CD4-positive, CD25-positive, alpha-beta regulatory T cell (primary cell): ENCODE measurements around the gene MAP7. TPM values are rescaled to one million over a fixed set of nuclear protein-coding genes. Genes with fewer than 3 reads are reported as not detected.
"Not testable (repeated sequence)": the region's sequence is repeated elsewhere in the genome, so short reads cannot be mapped to it uniquely, and the experiment has no call there.

Source experiments
- ATAC-seq, 2 donors: fragments of 150-1000 bp; cut with Tn5 transposase; one replicate each; pipeline ENCODE4 v1.10.0; 2021; ENCODE audit warnings: low read depth in 2 of 2, moderate number of reproducible peaks in 2 of 2, moderate library complexity in 1 of 2
- DNase-seq, 3 donors: peaks; one replicate each; pipeline versions ENCODE4 v3.0.0 to v3.0.0-alpha.2; 2012 to 2022; ENCODE audit warnings: mixed read lengths in 1 of 3
- H3K27ac ChIP-seq: one replicate; pipeline ENCODE4 v1.7.0; 2013; ENCODE audit warnings: mild to moderate bottlenecking, low read length; ENCODE audit not compliant: insufficient read depth, poor library complexity, severe bottlenecking
- H3K27me3 ChIP-seq: one replicate; pipeline ENCODE4 v1.7.0; 2013; ENCODE audit warnings: low read length; ENCODE audit not compliant: control insufficient read depth, insufficient read depth
- H3K36me3 ChIP-seq: one replicate; pipeline ENCODE4 v1.7.0; 2013; ENCODE audit warnings: mild to moderate bottlenecking, low read length, moderate library complexity; ENCODE audit not compliant: control insufficient read depth, insufficient read depth
- H3K4me1 ChIP-seq: 2 replicates; pipeline ENCODE4 v1.7.0; 2013; ENCODE audit warnings: mild to moderate bottlenecking, low read length; ENCODE audit not compliant: insufficient read depth, control insufficient read depth, poor library complexity, severe bottlenecking
- H3K4me3 ChIP-seq: one replicate; pipeline ENCODE4 v1.7.0; 2013; ENCODE audit warnings: low read depth, mild to moderate bottlenecking, low read length, moderate library complexity
- H3K9me3 ChIP-seq, 2 experiments: 1 replicate in 1 of 2; 2 replicates in 1 of 2; pipeline ENCODE4 v1.7.0; 2013; ENCODE audit warnings: low read length in 2 of 2, mild to moderate bottlenecking in 1 of 2, moderate library complexity in 1 of 2; ENCODE audit not compliant: control insufficient read depth in 2 of 2
- H3K27ac Mint-ChIP-seq, 3 donors: one replicate each; pipeline ENCODE4 v1.8.0; 2020 to 2022; ENCODE audit warnings: mild to moderate bottlenecking in 3 of 3, mixed read lengths in 3 of 3, moderate library complexity in 2 of 3
- H3K27me3 Mint-ChIP-seq: one replicate; pipeline ENCODE4 v1.8.0; 2022; ENCODE audit warnings: mild to moderate bottlenecking, mixed read lengths
- H3K36me3 Mint-ChIP-seq: one replicate; pipeline ENCODE4 v1.8.0; 2020; ENCODE audit warnings: mixed read lengths
- H3K4me1 Mint-ChIP-seq, 4 donors: one replicate each; pipeline ENCODE4 v1.8.0; 2020 to 2022; ENCODE audit warnings: mixed read lengths in 4 of 4, mild to moderate bottlenecking in 1 of 4
- H3K4me3 Mint-ChIP-seq, 4 donors: one replicate each; pipeline ENCODE4 v1.8.0; 2020 to 2022; ENCODE audit warnings: mild to moderate bottlenecking in 4 of 4, mixed read lengths in 4 of 4, moderate library complexity in 3 of 4
- H3K9me3 Mint-ChIP-seq, 7 donors: one replicate each; pipeline ENCODE4 v1.8.0; 2020 to 2022; ENCODE audit warnings: mixed read lengths in 7 of 7, mild to moderate bottlenecking in 3 of 7, moderate library complexity in 2 of 7
- polyA plus RNA-seq, 4 donors: library from polyadenylated mRNA; unstranded; fragments of 300-500 nt; fragmentation: Illumina TruSeq; gene quantifications; one replicate each; pipeline ENCODE4 v1.2.3, GENCODE V29; 2021
- total RNA-seq: library from RNA; stranded (reverse); gene quantifications from one replicate; pipeline ENCODE4 v1.2.3, GENCODE V29; 2022

MAP7 gene
- total and polyA plus RNA-seq, 5 donors from 2014 or later: 0.06 to 0.72 (median 0.21) TPM

GRCh38 chr6:136492409-136492808 lies 57.8 kb downstream of the MAP7 start:
- Mint-ChIP-seq H3K4me3 (no peak overlapping the region), H3K27ac (no peak overlapping the region), H3K9me3 (no peaks in the 10 kb centered on the region), H3K27me3 (peaks cover 15% of the 10 kb centered on the region), H3K36me3 (no peaks in the 10 kb centered on the region), H3K4me1 (no peaks in the 10 kb centered on the region)
- DNase-seq (no peak), ATAC-seq (no peak)
- Histone ChIP-seq H3K4me3 (no peak overlapping the region), H3K4me1 (no peaks in the 10 kb centered on the region), H3K27me3 (peaks cover 2% of the 10 kb centered on the region), H3K9me3 (no peaks in the 10 kb centered on the region), H3K36me3 (no peaks in the 10 kb centered on the region), H3K27ac (no peak overlapping the region)

DNA sequence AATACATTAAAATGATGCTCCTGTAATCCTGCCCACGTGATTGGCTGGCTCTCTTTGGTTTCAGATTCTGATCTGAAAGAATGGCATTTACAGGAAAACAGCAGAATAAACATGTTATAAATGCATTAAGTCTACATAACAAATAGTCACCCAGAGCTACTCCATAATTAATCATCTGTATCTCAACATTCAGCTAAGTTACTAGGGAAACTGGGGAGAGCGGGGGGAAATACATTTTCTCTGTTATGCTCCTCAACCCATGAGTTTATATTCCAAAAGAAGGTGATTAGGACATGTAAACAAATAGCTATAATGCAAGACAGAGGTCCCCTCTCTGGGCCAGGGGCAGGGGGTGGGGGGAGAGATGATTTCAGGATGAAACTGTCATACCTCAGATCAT lies 58.5 kb downstream of the MAP7 start:
- H3K36me3 Mint-ChIP-seq: no peaks in the 10 kb centered on the region

GRCh38 chr6:136491251-136491650 lies 59.0 kb downstream of the MAP7 start:
- no peak overlapping the region for H3K4me3 ChIP-seq
- no peak for DNase-seq
- no peak overlapping the region for H3K27ac Mint-ChIP-seq
- no peaks in the 10 kb centered on the region for H3K9me3 Mint-ChIP-seq
- no peaks in the 10 kb centered on the region for H3K9me3 ChIP-seq
- ATAC-seq: no peak
- no peak overlapping the region for H3K27ac ChIP-seq
- no peaks in the 10 kb centered on the region for H3K4me1 Mint-ChIP-seq
- H3K4me3 Mint-ChIP-seq: no peak overlapping the region
- peaks cover 2% of the 10 kb centered on the region for H3K27me3 ChIP-seq
- H3K36me3 ChIP-seq: no peaks in the 10 kb centered on the region
- H3K4me1 ChIP-seq: no peaks in the 10 kb centered on the region
- H3K27me3 Mint-ChIP-seq: peaks cover 15% of the 10 kb centered on the region
- no peaks in the 10 kb centered on the region for H3K36me3 Mint-ChIP-seq

More for the DNA sequence above, 58.5 kb downstream of the MAP7 start:
- Mint-ChIP-seq H3K9me3 (no peaks in the 10 kb centered on the region), H3K27me3 (peaks cover 15% of the 10 kb centered on the region), H3K4me1 (no peaks in the 10 kb centered on the region), H3K27ac (no peak overlapping the region), H3K4me3 (no peak overlapping the region)
- H3K27me3 ChIP-seq: peaks cover 2% of the 10 kb centered on the region
- ATAC-seq (no peak), DNase-seq (no peak)
- H3K4me1 ChIP-seq: no peaks in the 10 kb centered on the region
- no peak overlapping the region for H3K27ac ChIP-seq
- H3K36me3 ChIP-seq: no peaks in the 10 kb centered on the region
- H3K9me3 ChIP-seq: no peaks in the 10 kb centered on the region
- H3K4me3 ChIP-seq: no peak overlapping the region

GRCh38 chr6:136489689-136490033 lies 60.6 kb downstream of the MAP7 start:
- not testable (repeated sequence) for H3K4me1 Mint-ChIP-seq, H3K27ac ChIP-seq, H3K4me3 Mint-ChIP-seq, H3K4me3 ChIP-seq, H3K36me3 ChIP-seq, H3K27ac Mint-ChIP-seq, H3K9me3 ChIP-seq, H3K4me1 ChIP-seq, DNase-seq, H3K9me3 Mint-ChIP-seq, H3K27me3 ChIP-seq, H3K36me3 Mint-ChIP-seq, ATAC-seq
- peaks cover 17% of the 10 kb centered on the region for H3K27me3 Mint-ChIP-seq

GRCh38 chr6:136487759-136488425 lies 62.3 kb downstream of the MAP7 start:
- H3K9me3 Mint-ChIP-seq: peaks cover 0 to 2% (median 0%) of the 10 kb centered on the region in 7 donors
- H3K36me3 ChIP-seq: no peaks in the 10 kb centered on the region
- H3K27ac ChIP-seq: no peak overlapping the region
- H3K4me1 ChIP-seq: no peaks in the 10 kb centered on the region
- no peaks in the 10 kb centered on the region for H3K9me3 ChIP-seq
- H3K4me1 Mint-ChIP-seq: no peaks in the 10 kb centered on the region
- ATAC-seq (no peak), DNase-seq (no peak)
- H3K4me3 ChIP-seq: no peak overlapping the region
- no peak overlapping the region for H3K27ac Mint-ChIP-seq
- H3K27me3 ChIP-seq: peaks cover 2% of the 10 kb centered on the region
- H3K4me3 Mint-ChIP-seq: no peak overlapping the region
- peaks cover 13% of the 10 kb centered on the region for H3K27me3 Mint-ChIP-seq
- H3K36me3 Mint-ChIP-seq: no peaks in the 10 kb centered on the region

- peaks cover 7% of the 10 kb centered on the region for H3K27me3 Mint-ChIP-seq
- H3K27ac ChIP-seq: no peak overlapping the region
- no peaks in the 10 kb centered on the region for H3K36me3 ChIP-seq
- H3K27ac Mint-ChIP-seq: no peak overlapping the region
- H3K4me3 ChIP-seq: no peak overlapping the region
- peaks cover 0 to 6% (median 0%) of the 10 kb centered on the region in 7 donors for H3K9me3 Mint-ChIP-seq
- no peaks in the 10 kb centered on the region for H3K9me3 ChIP-seq
- ATAC-seq (no peak), DNase-seq (no peak)
- H3K27me3 ChIP-seq: peaks cover 2% of the 10 kb centered on the region
- H3K36me3 Mint-ChIP-seq: no peaks in the 10 kb centered on the region
- no peak overlapping the region for H3K4me3 Mint-ChIP-seq
- H3K4me1 Mint-ChIP-seq: no peaks in the 10 kb centered on the region
- H3K4me1 ChIP-seq: no peaks in the 10 kb centered on the region
These were observed 63.9 kb downstream of the MAP7 start for GRCh38 chr6:136486357-136486756.

DNA sequence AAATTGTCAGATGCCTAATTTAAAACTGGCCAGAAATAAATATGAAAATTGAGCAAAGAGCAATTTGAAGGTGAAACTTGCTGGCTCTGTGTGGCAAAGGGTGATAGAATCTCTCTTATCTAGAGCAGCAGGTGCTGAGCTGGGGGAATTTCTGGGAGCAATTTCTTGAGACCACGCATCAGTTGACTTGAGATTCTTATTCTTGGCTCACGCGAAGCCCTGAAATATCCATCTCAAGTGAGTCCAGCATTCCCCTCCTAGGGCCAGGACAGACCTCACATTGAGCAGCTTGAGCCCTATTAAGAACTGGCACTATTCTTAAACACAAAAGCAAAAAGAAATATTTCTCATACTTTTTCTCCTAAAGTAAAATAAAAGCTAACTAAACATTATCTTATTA lies 66.3 kb downstream of the MAP7 start:
- ATAC-seq (no peak), DNase-seq (no peak)
- Mint-ChIP-seq H3K4me1 (no peaks in the 10 kb centered on the region), H3K36me3 (no peaks in the 10 kb centered on the region), H3K27ac (no peak overlapping the region), H3K4me3 (no peak overlapping the region), H3K27me3 (peaks cover 21% of the 10 kb centered on the region), H3K9me3 (peaks cover 0 to 6% (median 0%) of the 10 kb centered on the region in 7 donors)
- Histone ChIP-seq H3K27me3 (no peaks in the 10 kb centered on the region), H3K36me3 (no peaks in the 10 kb centered on the region), H3K4me1 (no peaks in the 10 kb centered on the region), H3K27ac (no peak overlapping the region), H3K4me3 (no peak overlapping the region), H3K9me3 (no peaks in the 10 kb centered on the region)

DNA sequence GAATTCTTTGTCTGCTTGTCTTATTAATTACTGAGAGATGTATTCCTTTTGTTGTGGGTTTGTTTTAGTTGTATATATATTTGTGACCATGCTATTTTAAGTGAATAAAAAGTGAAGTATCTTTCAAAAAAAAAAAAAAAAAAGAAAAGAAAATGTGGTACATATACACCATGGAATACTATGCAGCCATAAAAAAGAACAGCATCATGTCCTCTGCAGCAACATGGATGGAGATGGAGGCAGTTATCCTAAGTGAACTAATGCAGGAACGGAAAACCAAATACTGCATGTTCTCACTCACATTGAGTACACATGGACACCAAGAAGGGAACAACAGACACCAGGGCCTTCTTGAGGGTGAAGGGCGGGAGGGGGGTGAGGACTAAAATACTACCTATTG lies 67.2 kb downstream of the MAP7 start:
- H3K9me3 Mint-ChIP-seq, ATAC-seq, H3K4me1 Mint-ChIP-seq, H3K27me3 ChIP-seq, H3K4me3 Mint-ChIP-seq, H3K36me3 ChIP-seq, H3K36me3 Mint-ChIP-seq, DNase-seq, H3K27ac Mint-ChIP-seq, H3K27ac ChIP-seq, H3K4me3 ChIP-seq, H3K4me1 ChIP-seq, H3K9me3 ChIP-seq: not testable (repeated sequence)
- peaks cover 21% of the 10 kb centered on the region for H3K27me3 Mint-ChIP-seq
